Measurements from ENCODE around the gene ATP5F1E.

Gene ATP5F1E

GRCh38 chr20:59015411-59015810 is 16.7 kb downstream of the ATP5F1E start:
- no peak for DNase-seq
- Histone ChIP-seq H3K27me3 (ENCODE audit: insufficient read depth, low read length) (no peaks in the 10 kb centered on the region), H3K9me3 (ENCODE audit: insufficient read depth, low read depth, low read length) (no peaks in the 10 kb centered on the region), H2AK5ac (ENCODE audit: low read length) (no peak overlapping the region), H3K4me2 (ENCODE audit: low read length) (no peak overlapping the region), H3K4me3 (ENCODE audit: low read depth, low read length) (no peak overlapping the region), H4K8ac (ENCODE audit: low read depth, low read length) (no peak overlapping the region), H4K91ac (ENCODE audit: low read depth, low read length) (no peak overlapping the region), H2BK120ac (ENCODE audit: insufficient read depth, low read length, poor library complexity) (no peak overlapping the region), H2BK5ac (ENCODE audit: low read depth, low read length, poor library complexity) (no peak overlapping the region), H3K4me1 (ENCODE audit: control insufficient read depth in 1 of 2, insufficient read depth in 2 of 2, low read length in 2 of 2) (peaks cover 10 to 29% of the 10 kb centered on the region in 2 experiments), H3K79me2 (ENCODE audit: control insufficient read depth, insufficient read depth, low read length, poor library complexity) (no peaks in the 10 kb centered on the region), H3K79me1 (ENCODE audit: low read length) (peaks cover 8% of the 10 kb centered on the region), H4K12ac (ENCODE audit: low read depth, low read length) (no peak overlapping the region), H3K36me3 (ENCODE audit: control insufficient read depth in 1 of 2, insufficient read depth in 2 of 2, low read length in 2 of 2) (no peaks in the 10 kb centered on the region), H2AFZ (ENCODE audit: insufficient read depth, low read length, poor library complexity) (no peak overlapping the region), H3K14ac (ENCODE audit: low read length) (no peak overlapping the region), H3K27ac (ENCODE audit: low read depth, low read length) (no peak overlapping the region), H3K9ac (ENCODE audit: low read length) (no peak overlapping the region), H3K18ac (ENCODE audit: low read length) (no peak overlapping the region), H2BK12ac (ENCODE audit: low read length) (peak overlapping the region; percentile 42), H3K23ac (ENCODE audit: low read length) (no peak overlapping the region), H3K4ac (ENCODE audit: low read depth, low read length) (no peak overlapping the region)
- WGBS (ENCODE audit: extremely low coverage, insufficient coverage, insufficient read length): no CpG with 5 or more reads among the region's 16 CpGs

GRCh38 chr20:59014680-59015389 is 17.3 kb downstream of the ATP5F1E start:
- H3K9ac ChIP-seq (ENCODE audit: low read length): no peak overlapping the region
- H3K4me2 ChIP-seq (ENCODE audit: low read length): no peak overlapping the region
- H3K27me3 ChIP-seq (ENCODE audit: insufficient read depth, low read length): no peaks in the 10 kb centered on the region
- peak overlapping the region; percentile 17 for H4K91ac ChIP-seq (ENCODE audit: low read depth, low read length)
- peak overlapping the region; percentile 13 for H2AK5ac ChIP-seq (ENCODE audit: low read length)
- no CpG with 5 or more reads among the region's 17 CpGs for WGBS (ENCODE audit: extremely low coverage, insufficient coverage, insufficient read length)
- no peak overlapping the region for H4K8ac ChIP-seq (ENCODE audit: low read depth, low read length)
- H3K23ac ChIP-seq (ENCODE audit: low read length): no peak overlapping the region
- H3K79me2 ChIP-seq (ENCODE audit: control insufficient read depth, insufficient read depth, low read length, poor library complexity): no peaks in the 10 kb centered on the region
- H2AFZ ChIP-seq (ENCODE audit: insufficient read depth, low read length, poor library complexity): no peak overlapping the region
- peak overlapping the region; percentile 51 for H2BK12ac ChIP-seq (ENCODE audit: low read length)
- no peak overlapping the region for H3K18ac ChIP-seq (ENCODE audit: low read length)
- H3K9me3 ChIP-seq (ENCODE audit: insufficient read depth, low read depth, low read length): no peaks in the 10 kb centered on the region
- H3K27ac ChIP-seq (ENCODE audit: low read depth, low read length): no peak overlapping the region
- no peak overlapping the region for H2BK5ac ChIP-seq (ENCODE audit: low read depth, low read length, poor library complexity)
- H3K14ac ChIP-seq (ENCODE audit: low read length): no peak overlapping the region
- no peak overlapping the region for H4K12ac ChIP-seq (ENCODE audit: low read depth, low read length)
- no peak overlapping the region for H3K4ac ChIP-seq (ENCODE audit: low read depth, low read length)
- H3K4me1 ChIP-seq (ENCODE audit: control insufficient read depth in 1 of 2, insufficient read depth in 2 of 2, low read length in 2 of 2): peaks cover 16 to 33% of the 10 kb centered on the region in 2 experiments
- no peak for DNase-seq
- H2BK120ac ChIP-seq (ENCODE audit: insufficient read depth, low read length, poor library complexity): peak overlapping the region; percentile 3
- peaks cover 11% of the 10 kb centered on the region for H3K79me1 ChIP-seq (ENCODE audit: low read length)
- H3K36me3 ChIP-seq (ENCODE audit: control insufficient read depth in 1 of 2, insufficient read depth in 2 of 2, low read length in 2 of 2): no peaks in the 10 kb centered on the region
- H3K4me3 ChIP-seq (ENCODE audit: low read depth, low read length): no peak overlapping the region

GRCh38 chr20:59013959-59014608 is 18.1 kb downstream of the ATP5F1E start:
- no CpG with 5 or more reads among the region's 13 CpGs for WGBS (ENCODE audit: extremely low coverage, insufficient coverage, insufficient read length)
- no peak overlapping the region for H3K14ac ChIP-seq (ENCODE audit: low read length)
- peak; percentile 32 to 61 for DNase-seq

GRCh38 chr20:59013031-59013951 is 18.8 kb downstream of the ATP5F1E start:
- Histone ChIP-seq H3K27me3 (ENCODE audit: insufficient read depth, low read length) (no peaks in the 10 kb centered on the region), H2BK120ac (ENCODE audit: insufficient read depth, low read length, poor library complexity) (peak overlapping the region; percentile 23), H3K9me3 (ENCODE audit: insufficient read depth, low read depth, low read length) (no peaks in the 10 kb centered on the region), H2AFZ (ENCODE audit: insufficient read depth, low read length, poor library complexity) (no peak overlapping the region), H3K4ac (ENCODE audit: low read depth, low read length) (no peak overlapping the region), H2AK5ac (ENCODE audit: low read length) (peak overlapping the region; percentile 39), H3K79me2 (ENCODE audit: control insufficient read depth, insufficient read depth, low read length, poor library complexity) (no peaks in the 10 kb centered on the region), H3K4me1 (ENCODE audit: control insufficient read depth in 1 of 2, insufficient read depth in 2 of 2, low read length in 2 of 2) (peaks cover 21 to 32% of the 10 kb centered on the region in 2 experiments), H3K4me2 (ENCODE audit: low read length) (no peak overlapping the region), H3K9ac (ENCODE audit: low read length) (no peak overlapping the region), H3K4me3 (ENCODE audit: low read depth, low read length) (no peak overlapping the region), H3K79me1 (ENCODE audit: low read length) (peaks cover 14% of the 10 kb centered on the region), H4K8ac (ENCODE audit: low read depth, low read length) (no peak overlapping the region), H2BK5ac (ENCODE audit: low read depth, low read length, poor library complexity) (no peak overlapping the region), H4K91ac (ENCODE audit: low read depth, low read length) (peak overlapping the region; percentile 33), H3K27ac (ENCODE audit: low read depth, low read length) (no peak overlapping the region), H4K12ac (ENCODE audit: low read depth, low read length) (no peak overlapping the region), H3K36me3 (ENCODE audit: control insufficient read depth in 1 of 2, insufficient read depth in 2 of 2, low read length in 2 of 2) (no peaks in the 10 kb centered on the region), H2BK12ac (ENCODE audit: low read length) (peak overlapping the region; percentile 51), H3K18ac (ENCODE audit: low read length) (no peak overlapping the region), H3K23ac (ENCODE audit: low read length) (no peak overlapping the region), H3K14ac (ENCODE audit: low read length) (no peak overlapping the region)
- WGBS (ENCODE audit: extremely low coverage, insufficient coverage, insufficient read length): no CpG with 5 or more reads among the region's 17 CpGs
- DNase-seq: no peak

More at GRCh38 chr20:59013959-59014608, 18.1 kb downstream of the ATP5F1E start:
- Histone ChIP-seq H2BK5ac (ENCODE audit: low read depth, low read length, poor library complexity) (no peak overlapping the region), H3K9me3 (ENCODE audit: insufficient read depth, low read depth, low read length) (no peaks in the 10 kb centered on the region), H4K8ac (ENCODE audit: low read depth, low read length) (no peak overlapping the region), H2AK5ac (ENCODE audit: low read length) (no peak overlapping the region), H3K4me3 (ENCODE audit: low read depth, low read length) (no peak overlapping the region), H3K27me3 (ENCODE audit: insufficient read depth, low read length) (no peaks in the 10 kb centered on the region), H3K4me2 (ENCODE audit: low read length) (no peak overlapping the region), H3K79me1 (ENCODE audit: low read length) (peaks cover 14% of the 10 kb centered on the region), H3K4me1 (ENCODE audit: control insufficient read depth in 1 of 2, insufficient read depth in 2 of 2, low read length in 2 of 2) (peaks cover 18 to 33% of the 10 kb centered on the region in 2 experiments), H2AFZ (ENCODE audit: insufficient read depth, low read length, poor library complexity) (no peak overlapping the region), H3K23ac (ENCODE audit: low read length) (no peak overlapping the region), H4K91ac (ENCODE audit: low read depth, low read length) (no peak overlapping the region), H3K9ac (ENCODE audit: low read length) (no peak overlapping the region), H3K79me2 (ENCODE audit: control insufficient read depth, insufficient read depth, low read length, poor library complexity) (no peaks in the 10 kb centered on the region), H3K4ac (ENCODE audit: low read depth, low read length) (no peak overlapping the region), H2BK12ac (ENCODE audit: low read length) (no peak overlapping the region), H2BK120ac (ENCODE audit: insufficient read depth, low read length, poor library complexity) (no peak overlapping the region), H3K18ac (ENCODE audit: low read length) (no peak overlapping the region), H4K12ac (ENCODE audit: low read depth, low read length) (no peak overlapping the region), H3K36me3 (ENCODE audit: control insufficient read depth in 1 of 2, insufficient read depth in 2 of 2, low read length in 2 of 2) (no peaks in the 10 kb centered on the region), H3K27ac (ENCODE audit: low read depth, low read length) (no peak overlapping the region)
